Bronchial epithelial cell (primary cell): Measurements from ENCODE around the gene MT1M. TPM values are rescaled to one million over a fixed set of nuclear protein-coding genes. Genes with fewer than 3 reads are reported as not detected.

Experiments
- DNase-seq: peaks from one replicate; pipeline ENCODE4 v3.0.0-alpha.2; 2010; ENCODE audit warnings: low read depth
- FAIRE-seq: peaks from 2 replicates; lab custom pipeline; 2011; peaks lifted over from hg19 to GRCh38; lab: Jason Lieb, UNC
- H3K27me3 ChIP-seq: 2 replicates; pipeline ENCODE4 v1.5.1; 2011; ENCODE audit warnings: low read length; ENCODE audit not compliant: control insufficient read depth, insufficient read depth
- H3K36me3 ChIP-seq: 2 replicates; pipeline ENCODE4 v1.5.1; 2011; ENCODE audit warnings: low read length; ENCODE audit not compliant: control insufficient read depth, insufficient read depth
- H3K4me3 ChIP-seq: 2 replicates; pipeline ENCODE4 v1.5.1; 2011; ENCODE audit warnings: mild to moderate bottlenecking, low read depth, low read length, control low read depth
- total RNA-seq: library from RNA; depleted of rRNA; stranded (reverse); fragments of >200 nt; gene quantifications from 2 replicates; pipeline ENCODE4 v1.2.1, GENCODE V29; 2014
- TF ChIP-seq, protein P1 (sequence below): IDR thresholded peaks from 2 replicates; pipeline ENCODE4 v1.5.1; 2011; ENCODE audit warnings: mild to moderate bottlenecking, moderate library complexity, low read length, control low read depth, inconsistent platforms; ENCODE audit not compliant: insufficient read depth, severe bottlenecking

Gene MT1M
- total RNA-seq, 1 donor from 2014 or later = 0.26 TPM

DNA sequence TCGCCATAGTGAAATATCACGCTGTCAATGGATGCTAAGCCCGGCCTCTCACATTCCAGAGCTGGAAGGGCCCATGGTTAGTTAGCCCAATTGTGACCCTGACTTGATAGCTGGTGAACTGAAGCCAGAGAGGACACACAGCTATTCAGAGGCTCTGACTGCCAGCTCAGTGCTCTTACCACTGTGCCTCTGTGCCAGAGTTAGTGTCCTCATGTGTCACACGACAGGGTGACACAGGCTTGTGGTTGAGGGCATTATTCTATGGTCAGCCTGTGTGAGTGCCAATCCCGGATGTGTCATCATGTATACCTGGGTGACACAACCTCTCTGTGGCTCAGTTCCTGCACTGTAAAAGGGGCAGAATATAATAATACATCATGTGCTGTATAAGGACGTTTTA lies 47.4 kb downstream of the MT1M start:
- TF ChIP-seq, protein P1, sequence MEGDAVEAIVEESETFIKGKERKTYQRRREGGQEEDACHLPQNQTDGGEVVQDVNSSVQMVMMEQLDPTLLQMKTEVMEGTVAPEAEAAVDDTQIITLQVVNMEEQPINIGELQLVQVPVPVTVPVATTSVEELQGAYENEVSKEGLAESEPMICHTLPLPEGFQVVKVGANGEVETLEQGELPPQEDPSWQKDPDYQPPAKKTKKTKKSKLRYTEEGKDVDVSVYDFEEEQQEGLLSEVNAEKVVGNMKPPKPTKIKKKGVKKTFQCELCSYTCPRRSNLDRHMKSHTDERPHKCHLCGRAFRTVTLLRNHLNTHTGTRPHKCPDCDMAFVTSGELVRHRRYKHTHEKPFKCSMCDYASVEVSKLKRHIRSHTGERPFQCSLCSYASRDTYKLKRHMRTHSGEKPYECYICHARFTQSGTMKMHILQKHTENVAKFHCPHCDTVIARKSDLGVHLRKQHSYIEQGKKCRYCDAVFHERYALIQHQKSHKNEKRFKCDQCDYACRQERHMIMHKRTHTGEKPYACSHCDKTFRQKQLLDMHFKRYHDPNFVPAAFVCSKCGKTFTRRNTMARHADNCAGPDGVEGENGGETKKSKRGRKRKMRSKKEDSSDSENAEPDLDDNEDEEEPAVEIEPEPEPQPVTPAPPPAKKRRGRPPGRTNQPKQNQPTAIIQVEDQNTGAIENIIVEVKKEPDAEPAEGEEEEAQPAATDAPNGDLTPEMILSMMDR = no peak
- DNase-seq = peak; percentile 54
- FAIRE-seq = no peak
- no peak overlapping the region for H3K4me3 ChIP-seq
- peaks cover 8% of the 10 kb centered on the region for H3K36me3 ChIP-seq
- H3K27me3 ChIP-seq = no peaks in the 10 kb centered on the region

DNA sequence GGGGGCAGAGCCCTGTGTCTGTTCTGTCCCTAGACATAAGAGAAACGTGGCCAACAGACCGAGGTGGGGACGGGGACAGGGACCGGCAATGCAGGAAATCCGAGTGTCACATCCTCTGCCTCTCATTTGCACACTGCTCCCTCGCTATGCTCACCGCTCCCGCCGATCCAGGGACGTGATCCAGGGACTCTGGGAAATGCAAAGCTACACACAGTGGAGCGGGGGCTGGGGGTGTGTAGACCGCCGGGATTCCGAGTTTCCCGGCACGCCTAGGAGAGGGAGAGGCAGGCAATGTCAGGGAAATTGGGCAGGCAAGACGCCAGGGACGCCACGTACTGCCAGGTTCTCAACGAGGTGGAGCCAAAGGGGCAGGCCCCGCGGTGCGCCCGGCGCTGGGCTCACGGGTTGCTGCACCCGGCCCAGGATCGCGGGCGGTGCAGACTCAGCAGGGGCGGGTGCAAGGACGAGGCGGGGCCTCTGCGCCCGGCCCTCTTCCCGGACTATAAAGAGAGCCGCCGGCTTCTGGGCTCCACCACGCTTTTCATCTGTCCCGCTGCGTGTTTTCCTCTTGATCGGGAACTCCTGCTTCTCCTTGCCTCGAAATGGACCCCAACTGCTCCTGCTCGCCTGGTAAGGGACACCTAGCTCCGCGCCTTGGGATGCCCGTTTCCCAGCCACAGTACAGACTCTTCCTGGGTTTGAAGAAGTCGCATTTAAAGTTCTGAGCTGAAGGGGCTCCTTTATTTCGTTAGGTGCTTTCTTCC lies 49.7 kb downstream of the MT1M start, which contains the start of gene MT1X:
TSS of gene MT1X (plus strand) at position 532 of the 764 bp plus-strand sequence. CDS start at position 603, 71 bp downstream.
- FAIRE-seq = no peak

DNA sequence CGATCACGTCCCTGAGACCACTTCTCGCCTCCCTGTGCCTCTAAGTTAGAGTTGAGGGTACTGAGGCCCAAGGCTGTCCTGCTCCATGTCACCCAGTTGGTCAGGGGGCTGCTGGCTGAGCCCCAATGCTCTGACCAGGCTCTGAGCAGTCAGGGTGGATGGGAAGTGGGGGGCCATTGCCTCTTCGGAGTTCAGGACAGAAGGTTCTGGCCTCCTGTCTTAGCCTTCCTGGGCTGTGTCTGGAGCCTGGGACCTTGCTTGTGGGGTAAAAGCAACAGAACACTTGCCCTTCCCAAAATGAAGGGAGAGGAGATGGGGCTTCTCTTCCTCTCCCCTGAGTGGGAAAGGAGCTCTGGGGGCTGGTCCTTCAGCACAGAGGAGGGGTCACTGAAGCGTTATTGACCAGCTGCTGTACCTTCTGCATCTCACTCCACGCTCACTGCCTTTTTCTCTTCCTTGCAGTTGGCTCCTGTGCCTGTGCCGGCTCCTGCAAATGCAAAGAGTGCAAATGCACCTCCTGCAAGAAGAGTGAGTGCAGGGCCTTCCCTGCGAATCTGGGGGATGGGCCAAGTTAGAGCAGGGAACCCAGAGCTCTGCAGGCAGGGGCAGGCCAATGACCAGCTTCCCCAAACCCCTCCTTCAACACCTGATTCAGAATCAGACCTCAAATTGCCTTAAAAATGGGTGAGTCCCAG lies 50.4 kb downstream of the MT1M start:
- Histone ChIP-seq H3K27me3 (no peaks in the 10 kb centered on the region), H3K4me3 (peak overlapping the region; percentile 95), H3K36me3 (peaks cover 9% of the 10 kb centered on the region)
- FAIRE-seq (no peak), DNase-seq (no peak)
- TF ChIP-seq, protein P1 = no peak

More for the DNA sequence above, 49.7 kb downstream of the MT1M start, which contains the start of gene MT1X:
- Histone ChIP-seq H3K27me3 (no peaks in the 10 kb centered on the region), H3K4me3 (peak within 1 kb of the TSS; percentile 95), H3K36me3 (peaks cover 9% of the 10 kb centered on the region)
- peak; percentile 85 for DNase-seq
- TF ChIP-seq, protein P1 = peak; percentile 1

Other genes with a start within 250 kb of the MT1M start
- gene AMFR, start 207.1 kb upstream of the MT1M start, total RNA-seq = 224 and 319 TPM in 2 replicates
- gene NUDT21, start 181.3 kb upstream of the MT1M start, total RNA-seq = 41.5 and 45.8 TPM in 2 replicates
- 30.0 and 63.5 TPM in 2 replicates for gene OGFOD1, start 181.1 kb upstream of the MT1M start, total RNA-seq
- 31.6 and 46.6 TPM in 2 replicates for gene BBS2, start 112.6 kb upstream of the MT1M start, total RNA-seq
- not detected in 2 replicates for gene MT4, start 67.6 kb upstream of the MT1M start, total RNA-seq
- not detected in 2 replicates for gene MT3, start 43.1 kb upstream of the MT1M start, total RNA-seq
- gene MT2A, start 24.1 kb upstream of the MT1M start, total RNA-seq = 10.0 and 34.0 TPM in 2 replicates
- 60.8 and 90.5 TPM in 2 replicates for gene MT1E, start 6.9 kb upstream of the MT1M start, total RNA-seq
- not detected in 2 replicates for gene MT1A, start 6.0 kb downstream of the MT1M start, total RNA-seq
- not detected in 2 replicates for gene MT1B, start 19.2 kb downstream of the MT1M start, total RNA-seq
- 1.5 and 1.6 TPM in 2 replicates for gene MT1F, start 25.3 kb downstream of the MT1M start, total RNA-seq
- gene MT1G, start 35.4 kb downstream of the MT1M start, total RNA-seq = 0.64 TPM in 1 of 2 replicates, not detected in the other
- not detected in 2 replicates for gene MT1H, start 37.2 kb downstream of the MT1M start, total RNA-seq
- gene MT1X, start 49.8 kb downstream of the MT1M start, total RNA-seq = 212 and 261 TPM in 2 replicates
- 43.0 and 47.4 TPM in 2 replicates for gene NUP93, start 97.5 kb downstream of the MT1M start, total RNA-seq
- gene SLC12A3, start 232.5 kb downstream of the MT1M start, total RNA-seq = not detected in 2 replicates